HepG2 (cell line): ENCODE results near the gene DDN.
A peak's percentile ranks its signal among the peaks of the same experiment; 100 is the strongest.

Source experiments
- CTCF ChIP-seq: sonication (generic); formaldehyde crosslinking; IDR thresholded peaks from 2 replicates; pipeline ENCODE4 v1.5.0; 2020; ENCODE audit warnings: mild to moderate bottlenecking, missing genetic modification reagents, moderate library complexity
- HIVEP1 ChIP-seq: sonication (generic); formaldehyde crosslinking; IDR thresholded peaks from 2 replicates; pipeline ENCODE4 v1.4.0; 2020; ENCODE audit warnings: mild to moderate bottlenecking, missing genetic modification reagents
- IRF2 ChIP-seq: IDR thresholded peaks from 2 replicates; pipeline ENCODE4 v1.6.1; 2018; ENCODE audit warnings: missing genetic modification reagents, missing compliant biosample characterization
- MAX ChIP-seq: IDR thresholded peaks from 2 replicates; pipeline ENCODE4 v1.6.1; 2012; ENCODE audit warnings: inconsistent platforms
- NFE2L1 ChIP-seq: sonication (generic); formaldehyde crosslinking; IDR thresholded peaks from 2 replicates; pipeline ENCODE4 v1.4.0; 2020; ENCODE audit warnings: missing genetic modification reagents, mild to moderate bottlenecking, borderline replicate concordance
- POGZ ChIP-seq: sonication (generic); formaldehyde crosslinking; IDR thresholded peaks from 2 replicates; pipeline ENCODE4 v1.4.0; 2020; ENCODE audit warnings: mild to moderate bottlenecking, missing genetic modification reagents
- TCF7 ChIP-seq: sonication (generic); IDR thresholded peaks from 2 replicates; pipeline ENCODE4 v1.6.1; 2016; ENCODE audit warnings: antibody characterized with exemption, low read depth
- YEATS2 ChIP-seq: sonication (generic); formaldehyde crosslinking; IDR thresholded peaks from 2 replicates; pipeline ENCODE4 v1.4.0; 2020; ENCODE audit warnings: missing genetic modification reagents, borderline replicate concordance
- ZFYVE20 ChIP-seq: sonication (generic); formaldehyde crosslinking; IDR thresholded peaks from 2 replicates; pipeline ENCODE4 v1.8.0; 2023; ENCODE audit warnings: low read depth, mild to moderate bottlenecking, moderate library complexity, missing genetic modification reagents, borderline replicate concordance
- ZMYM3 ChIP-seq: sonication (generic); formaldehyde crosslinking; IDR thresholded peaks from 2 replicates; pipeline ENCODE4 v1.5.1; 2020; ENCODE audit warnings: mild to moderate bottlenecking, missing genetic modification reagents
- ZNF180 ChIP-seq: sonication (generic); formaldehyde crosslinking; IDR thresholded peaks from 2 replicates; pipeline ENCODE4 v1.4.0; 2020; ENCODE audit warnings: low read depth, missing genetic modification reagents, borderline replicate concordance
- ZNF274 ChIP-seq: sonication (generic); formaldehyde crosslinking; IDR thresholded peaks from 2 replicates; pipeline ENCODE4 v1.5.1; 2020; ENCODE audit warnings: mild to moderate bottlenecking, missing genetic modification reagents

- TF ChIP-seq CTCF (CRISPR knock-in tag) (peak; percentile 50), YEATS2 (CRISPR knock-in tag) (no peak), ZNF274 (CRISPR knock-in tag) (no peak), MAX (no peak), TCF7 (no peak), IRF2 (no peak), ZMYM3 (no peak), NFE2L1 (no peak), ZFYVE20 (CRISPR knock-in tag) (no peak), HIVEP1 (CRISPR knock-in tag) (no peak), ZNF180 (CRISPR knock-in tag) (no peak), POGZ (CRISPR knock-in tag) (no peak)
Observed at GRCh38 chr12:49019443-49020324, 20.5 kb upstream of the DDN start.
